HepG2 (cell line): ENCODE data around the gene LMAN1L. TPM values are rescaled to one million over a fixed set of nuclear protein-coding genes. Genes with fewer than 3 reads are reported as not detected.

Experiments
- ELK4 ChIP-seq: sonication (generic); formaldehyde crosslinking; IDR thresholded peaks from 2 replicates; pipeline ENCODE4 v1.9.0; 2021; ENCODE audit warnings: missing genetic modification reagents, borderline replicate concordance
- GPBP1L1 ChIP-seq: sonication (generic); formaldehyde crosslinking; IDR thresholded peaks from 2 replicates; pipeline ENCODE4 v1.5.0; 2020; ENCODE audit warnings: mild to moderate bottlenecking, missing genetic modification reagents
- MNT ChIP-seq: fragments of 450-650 bp; IDR thresholded peaks from 2 replicates; pipeline ENCODE4 v1.6.1; 2016
- MZF1 ChIP-seq: sonication (generic); formaldehyde crosslinking; IDR thresholded peaks from 2 replicates; pipeline ENCODE4 v1.8.1; 2023; ENCODE audit warnings: mild to moderate bottlenecking, missing genetic modification reagents, borderline replicate concordance
- NRL ChIP-seq: sonication (generic); formaldehyde crosslinking; IDR thresholded peaks from 2 replicates; pipeline ENCODE4 v1.5.0; 2020; ENCODE audit warnings: missing genetic modification reagents, mild to moderate bottlenecking, moderate library complexity, borderline replicate concordance
- REL ChIP-seq: sonication (generic); formaldehyde crosslinking; conservative IDR thresholded peaks from 2 replicates; pipeline ENCODE4 v1.8.0; 2022; ENCODE audit warnings: mild to moderate bottlenecking, missing genetic modification reagents, moderate library complexity
- RORA ChIP-seq: sonication (generic); formaldehyde crosslinking; IDR thresholded peaks from 2 replicates; pipeline ENCODE4 v1.5.0; 2020; ENCODE audit warnings: mild to moderate bottlenecking, missing genetic modification reagents, moderate library complexity
- ZFP41 ChIP-seq: sonication (generic); formaldehyde crosslinking; IDR thresholded peaks from 2 replicates; pipeline ENCODE4 v1.4.0; 2020; ENCODE audit warnings: mild to moderate bottlenecking, missing genetic modification reagents, borderline replicate concordance
- ZNF318 ChIP-seq: sonication (generic); formaldehyde crosslinking; IDR thresholded peaks from 2 replicates; pipeline ENCODE4 v1.4.0; 2020; ENCODE audit warnings: mild to moderate bottlenecking, missing genetic modification reagents
- ZNF580 ChIP-seq: IDR thresholded peaks from 2 replicates; pipeline ENCODE4 v1.6.1; 2016; ENCODE audit warnings: low read depth, borderline replicate concordance
- ZNF615 ChIP-seq: sonication (generic); formaldehyde crosslinking; IDR thresholded peaks from 2 replicates; pipeline ENCODE4 v1.5.0; 2020; ENCODE audit warnings: mild to moderate bottlenecking, missing genetic modification reagents, borderline replicate concordance
- ZNF740 ChIP-seq: sonication (generic); formaldehyde crosslinking; IDR thresholded peaks from 2 replicates; pipeline ENCODE4 v1.4.0; 2020; ENCODE audit warnings: missing genetic modification reagents
- ZNF879 ChIP-seq: sonication (generic); formaldehyde crosslinking; IDR thresholded peaks from 2 replicates; pipeline ENCODE4 v1.8.1; 2023; ENCODE audit warnings: missing genetic modification reagents
- polyA plus RNA-seq, 8 experiments: library from polyadenylated mRNA; depleted of rRNA in 3 of 8; stranded (reverse) in 7 of 8; unstranded in 1 of 8; fragments of >200 nt; fragmentation: Illumina TruSeq in 4 of 8; extraction: Trizol in 4 of 8; gene quantifications; 2 replicates each; pipeline versions ENCODE4 v1.2.1 to v1.2.3, GENCODE V29; 2011 to 2016; ENCODE audit warnings: low read depth in 4 of 8, missing spikeins in 1 of 8, mixed read lengths in 1 of 8; ENCODE audit not compliant: insufficient read depth in 1 of 8
- total RNA-seq, 5 experiments: library from RNA; depleted of rRNA; stranded (reverse); fragments of >200 nt; fragmentation: Illumina TruSeq; extraction: Trizol; gene quantifications; 2 replicates each; pipeline ENCODE4 v1.2.3, GENCODE V29; 2016; ENCODE audit warnings: low read depth in 1 of 5

The LMAN1L gene
- total and polyA plus RNA-seq, 2 of the 13 experiments (the other 11 are each of a cell fraction or from before 2014, with no cell fraction given): not detected

- TF ChIP-seq ZNF318 (no peak), ZNF615 (CRISPR knock-in tag) (no peak), RORA (CRISPR knock-in tag) (no peak), GPBP1L1 (CRISPR knock-in tag) (no peak), ZNF580 (no peak), NRL (CRISPR knock-in tag) (no peak), MNT (no peak), ZNF740 (CRISPR knock-in tag) (no peak), MZF1 (CRISPR knock-in tag) (no peak), ELK4 (CRISPR knock-in tag) (no peak), ZFP41 (no peak), ZNF879 (CRISPR knock-in tag) (no peak), REL (CRISPR knock-in tag) (no peak)
Measured at GRCh38 chr15:74838137-74838516, 25.5 kb downstream of the LMAN1L start (continued).
